GM19395 (cell line): Measurements from ENCODE around the gene PLCG1.

Experiments
- ATAC-seq: cut with Tn5 transposase; IDR thresholded peaks from one replicate; pipeline ENCODE4 v1.9.1; 2021; ENCODE audit warnings: mild to moderate bottlenecking, moderate library complexity; ENCODE audit not compliant: unreplicated experiment

Gene PLCG1

DNA sequence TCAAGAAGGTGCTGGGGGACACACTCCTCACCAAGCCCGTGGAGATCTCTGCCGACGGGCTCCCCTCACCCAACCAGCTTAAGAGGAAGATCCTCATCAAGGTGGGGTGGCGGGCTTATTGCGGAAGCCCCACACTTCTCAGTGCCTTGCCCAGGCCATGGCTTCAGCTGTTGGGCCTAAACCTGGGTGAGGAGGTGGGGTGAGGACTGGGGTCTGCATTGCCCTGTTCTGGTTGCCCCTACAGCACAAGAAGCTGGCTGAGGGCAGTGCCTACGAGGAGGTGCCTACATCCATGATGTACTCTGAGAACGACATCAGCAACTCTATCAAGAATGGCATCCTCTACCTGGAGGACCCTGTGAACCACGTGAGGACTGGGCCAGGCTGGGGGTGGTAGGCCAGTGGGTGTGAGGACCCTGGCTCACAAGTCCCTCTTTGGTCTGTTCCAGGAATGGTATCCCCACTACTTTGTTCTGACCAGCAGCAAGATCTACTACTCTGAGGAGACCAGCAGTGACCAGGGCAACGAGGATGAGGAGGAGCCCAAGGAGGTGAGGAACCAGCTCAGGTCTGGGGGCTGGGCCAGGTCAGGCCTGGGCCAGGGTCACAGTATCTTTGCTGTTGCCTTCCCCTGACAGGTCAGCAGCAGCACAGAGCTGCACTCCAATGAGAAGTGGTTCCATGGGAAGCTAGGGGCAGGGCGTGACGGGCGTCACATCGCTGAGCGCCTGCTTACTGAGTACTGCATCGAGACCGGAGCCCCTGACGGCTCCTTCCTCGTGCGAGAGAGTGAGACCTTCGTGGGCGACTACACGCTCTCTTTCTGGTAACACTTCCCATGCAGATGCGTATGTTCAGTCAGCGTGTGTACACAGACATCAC, 27.9 kb downstream of the PLCG1 start:
- no peak for ATAC-seq

- no peak for ATAC-seq
These were observed 29.1 kb downstream of the PLCG1 start for GRCh38 chr20:41166201-41167117.

GRCh38 chr20:41167118-41167470, 29.8 kb downstream of the PLCG1 start:
- no peak for ATAC-seq

GRCh38 chr20:41167481-41168253, 30.3 kb downstream of the PLCG1 start:
- ATAC-seq = peak; percentile 61

DNA sequence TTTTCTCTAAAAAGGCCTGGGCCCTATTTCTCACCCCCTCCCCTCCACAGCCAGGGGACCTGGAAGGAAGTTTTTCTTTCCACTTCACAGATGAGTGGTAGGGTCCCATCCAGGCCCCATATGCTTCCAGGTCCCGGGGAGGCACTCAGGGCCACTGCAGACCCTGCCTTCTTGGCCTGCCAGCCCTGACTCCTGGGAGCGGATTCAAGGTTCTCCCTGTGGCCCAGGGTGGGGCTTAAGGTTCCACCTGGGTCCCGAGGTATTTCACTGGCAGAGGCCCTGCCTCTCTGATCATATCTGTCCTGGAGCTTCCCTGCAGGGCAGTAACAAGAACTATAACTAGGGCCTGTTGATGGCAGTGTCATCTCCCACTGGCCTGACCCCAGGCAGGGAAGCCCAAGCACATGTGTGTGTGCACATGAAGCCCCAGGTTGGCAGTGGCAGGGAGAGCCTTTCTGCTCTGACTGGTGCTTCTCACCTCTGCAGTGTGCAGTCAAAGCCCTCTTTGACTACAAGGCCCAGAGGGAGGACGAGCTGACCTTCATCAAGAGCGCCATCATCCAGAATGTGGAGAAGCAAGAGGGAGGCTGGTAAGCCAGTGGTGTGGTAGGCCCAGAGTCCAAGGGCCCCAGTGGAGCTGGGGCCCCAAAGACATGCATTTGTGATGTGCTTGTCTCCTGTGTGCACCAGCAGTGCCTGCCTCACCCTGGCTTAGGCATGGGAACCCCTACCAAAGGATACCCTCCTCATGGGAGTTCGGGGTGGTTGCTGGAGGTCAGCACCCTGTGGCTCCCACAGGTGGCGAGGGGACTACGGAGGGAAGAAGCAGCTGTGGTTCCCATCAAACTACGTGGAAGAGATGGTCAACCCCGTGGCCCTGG, 31.2 kb downstream of the PLCG1 start:
- no peak for ATAC-seq

DNA sequence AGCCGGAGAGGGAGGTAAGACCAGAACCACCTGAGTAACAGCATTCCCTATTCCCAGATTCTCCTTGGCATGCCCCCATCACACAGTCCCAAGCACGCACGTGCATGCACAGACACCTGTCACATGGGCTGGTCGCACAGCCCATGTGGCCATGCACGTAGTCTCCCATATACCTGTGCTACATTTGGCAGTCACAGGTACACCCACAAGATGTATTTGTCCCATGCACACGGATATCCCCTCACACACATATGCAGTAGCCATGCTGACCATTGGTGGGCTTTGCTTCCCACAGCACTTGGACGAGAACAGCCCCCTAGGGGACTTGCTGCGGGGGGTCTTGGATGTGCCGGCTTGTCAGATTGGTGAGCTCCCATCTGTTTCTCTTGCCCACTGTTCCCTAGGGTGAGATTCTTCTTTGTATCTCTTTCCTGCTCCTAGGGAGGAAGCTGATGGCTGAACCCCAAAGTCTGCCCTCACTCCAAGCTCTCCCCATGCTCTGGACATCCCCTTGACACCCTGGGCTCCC, 31.9 kb downstream of the PLCG1 start:
- ATAC-seq = no peak

GRCh38 chr20:41169791-41170351, 32.5 kb downstream of the PLCG1 start:
- no peak for ATAC-seq

DNA sequence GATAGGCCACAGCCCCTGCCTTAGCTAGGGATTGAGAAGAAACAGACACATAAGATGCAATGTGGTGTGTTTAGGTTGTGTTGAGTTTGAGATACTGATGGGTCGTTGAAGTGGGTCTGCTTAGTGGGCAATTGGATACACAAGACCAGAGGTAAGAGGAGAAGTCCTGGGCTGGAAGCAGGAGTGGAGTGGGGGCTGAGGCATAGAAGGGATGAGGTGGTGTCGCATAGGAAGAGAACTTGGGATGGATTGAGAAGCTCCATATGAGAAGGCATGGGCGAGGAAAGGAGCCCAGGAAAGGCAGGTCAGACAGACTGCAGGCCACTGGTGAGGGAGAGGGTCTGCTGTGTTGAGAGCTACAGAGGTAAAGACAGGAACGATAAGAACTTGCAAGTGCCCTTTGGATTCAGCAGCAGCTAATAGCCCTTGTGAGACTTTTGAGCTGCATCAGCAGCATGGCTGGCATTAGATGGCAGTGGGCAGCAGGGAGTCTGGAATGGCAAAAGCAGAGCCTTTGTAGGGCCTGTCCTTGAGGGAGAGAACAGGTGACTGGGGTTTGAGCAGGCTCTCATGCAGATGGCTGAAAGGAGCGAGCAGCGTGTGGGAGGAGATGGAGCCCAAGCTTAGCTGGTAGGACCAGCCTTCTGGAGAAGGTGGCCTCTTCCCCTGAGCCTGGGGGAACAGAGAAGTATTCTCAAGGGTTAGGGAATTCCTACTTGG, 33.2 kb downstream of the PLCG1 start:
- no peak for ATAC-seq

DNA sequence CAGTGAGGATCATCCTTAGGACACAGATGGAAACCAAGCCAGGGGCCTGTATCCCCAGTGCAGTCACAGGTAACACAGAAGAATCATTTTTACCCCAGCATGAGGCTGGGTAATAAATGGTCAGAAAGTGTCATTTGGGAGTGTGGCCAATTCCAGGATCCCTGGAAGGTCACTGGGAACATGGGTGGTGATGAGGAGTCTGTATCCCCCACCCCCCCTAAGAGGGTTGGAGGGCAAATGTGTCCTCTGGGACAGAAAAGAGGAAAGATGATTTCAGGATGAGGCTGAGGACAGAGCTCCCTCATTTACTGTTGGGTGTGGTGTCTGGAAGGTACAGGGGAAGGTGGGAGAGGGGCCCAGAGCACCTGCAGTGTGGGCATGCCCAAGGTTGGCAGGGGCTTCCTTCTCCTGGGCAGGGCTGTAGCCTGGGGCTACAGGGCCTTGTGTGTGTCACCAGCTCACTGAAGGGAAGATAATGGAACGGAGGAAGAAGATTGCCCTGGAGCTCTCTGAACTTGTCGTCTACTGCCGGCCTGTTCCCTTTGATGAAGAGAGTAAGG, 34.5 kb downstream of the PLCG1 start:
- no peak for ATAC-seq

DNA sequence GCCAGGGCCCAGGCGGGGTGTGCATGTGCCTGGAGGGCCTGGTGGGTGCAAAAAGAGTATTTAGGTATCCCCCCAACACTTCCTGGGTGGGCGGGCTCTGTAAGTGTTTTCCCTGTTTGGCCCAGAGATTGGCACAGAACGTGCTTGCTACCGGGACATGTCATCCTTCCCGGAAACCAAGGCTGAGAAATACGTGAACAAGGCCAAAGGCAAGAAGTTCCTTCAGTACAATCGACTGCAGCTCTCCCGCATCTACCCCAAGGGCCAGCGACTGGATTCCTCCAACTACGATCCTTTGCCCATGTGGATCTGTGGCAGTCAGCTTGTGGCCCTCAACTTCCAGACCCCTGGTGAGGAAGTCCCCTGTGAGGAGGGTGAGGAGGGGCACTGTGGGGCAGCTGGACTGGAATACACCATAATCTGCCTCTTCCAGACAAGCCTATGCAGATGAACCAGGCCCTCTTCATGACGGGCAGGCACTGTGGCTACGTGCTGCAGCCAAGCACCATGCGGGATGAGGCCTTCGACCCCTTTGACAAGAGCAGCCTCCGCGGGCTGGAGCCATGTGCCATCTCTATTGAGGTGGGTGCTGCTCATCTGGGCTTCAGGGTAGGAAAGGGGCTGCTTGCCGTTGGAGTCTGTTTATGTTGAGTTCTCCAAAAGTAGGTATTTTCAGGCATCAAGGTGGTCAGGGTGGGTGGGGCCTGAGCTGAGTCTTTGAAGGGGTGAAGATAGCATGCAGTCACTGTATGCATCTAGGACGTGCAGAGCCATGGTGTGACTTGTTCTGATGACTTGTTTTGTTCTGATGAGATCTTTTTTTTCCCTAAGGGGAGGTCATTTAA, 35.2 kb downstream of the PLCG1 start:
- ATAC-seq = no peak

DNA sequence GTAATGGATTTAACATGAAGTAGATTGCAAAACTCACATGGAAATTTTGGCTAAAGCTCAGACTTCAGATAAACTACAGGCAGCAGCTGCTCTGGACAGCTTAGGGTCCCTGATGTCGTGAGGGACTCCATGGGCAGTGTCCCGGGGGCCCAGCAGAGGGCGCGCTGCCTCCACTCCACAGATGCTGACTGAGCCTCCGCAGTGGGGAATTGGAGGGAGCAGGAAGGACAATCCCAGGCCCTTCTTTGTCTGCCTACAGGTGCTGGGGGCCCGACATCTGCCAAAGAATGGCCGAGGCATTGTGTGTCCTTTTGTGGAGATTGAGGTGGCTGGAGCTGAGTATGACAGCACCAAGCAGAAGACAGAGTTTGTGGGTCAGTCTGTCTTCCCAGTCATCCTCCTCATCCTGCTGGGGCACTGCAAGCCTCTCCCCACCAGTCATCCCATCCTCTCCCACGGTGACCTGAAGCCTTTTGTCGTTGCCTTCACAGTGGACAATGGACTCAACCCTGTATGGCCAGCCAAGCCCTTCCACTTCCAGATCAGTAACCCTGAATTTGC, 35.9 kb downstream of the PLCG1 start:
- ATAC-seq = no peak

DNA sequence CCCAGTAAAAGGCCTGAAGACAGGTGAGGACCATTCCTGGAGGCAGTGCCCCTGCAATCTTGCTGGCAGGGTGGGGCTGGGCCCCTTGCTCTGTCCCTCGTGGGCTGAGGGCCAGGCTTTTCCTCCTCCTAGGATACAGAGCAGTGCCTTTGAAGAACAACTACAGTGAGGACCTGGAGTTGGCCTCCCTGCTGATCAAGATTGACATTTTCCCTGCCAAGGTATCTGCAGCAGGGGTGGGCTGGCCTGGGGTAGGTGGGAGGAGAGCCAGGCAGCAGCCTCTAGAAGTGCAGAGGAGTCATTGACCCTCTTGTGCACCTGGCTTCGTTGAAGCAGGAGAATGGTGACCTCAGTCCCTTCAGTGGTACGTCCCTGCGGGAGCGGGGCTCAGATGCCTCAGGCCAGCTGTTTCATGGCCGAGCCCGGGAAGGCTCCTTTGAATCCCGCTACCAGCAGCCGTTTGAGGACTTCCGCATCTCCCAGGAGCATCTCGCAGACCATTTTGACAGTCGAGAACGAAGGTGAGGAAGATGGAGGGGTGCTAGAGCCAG, 36.5 kb downstream of the PLCG1 start:
- no peak for ATAC-seq

- ATAC-seq = no peak
These were observed 37.0 kb downstream of the PLCG1 start for GRCh38 chr20:41174373-41174772.

GRCh38 chr20:41174782-41175181, 37.4 kb downstream of the PLCG1 start:
- no peak for ATAC-seq

- ATAC-seq = no peak
These were observed 37.9 kb downstream of the PLCG1 start for GRCh38 chr20:41175201-41175651.

- no peak for ATAC-seq
These were observed 38.5 kb downstream of the PLCG1 start for GRCh38 chr20:41175727-41176330.
